NCI-H146 (cell line): ENCODE results near the gene PLEKHG1.

Experiments used
- DNase-seq: peaks from one replicate; lab custom pipeline; 2025; lab: John Stamatoyannopoulos, UW

PLEKHG1 gene

DNA sequence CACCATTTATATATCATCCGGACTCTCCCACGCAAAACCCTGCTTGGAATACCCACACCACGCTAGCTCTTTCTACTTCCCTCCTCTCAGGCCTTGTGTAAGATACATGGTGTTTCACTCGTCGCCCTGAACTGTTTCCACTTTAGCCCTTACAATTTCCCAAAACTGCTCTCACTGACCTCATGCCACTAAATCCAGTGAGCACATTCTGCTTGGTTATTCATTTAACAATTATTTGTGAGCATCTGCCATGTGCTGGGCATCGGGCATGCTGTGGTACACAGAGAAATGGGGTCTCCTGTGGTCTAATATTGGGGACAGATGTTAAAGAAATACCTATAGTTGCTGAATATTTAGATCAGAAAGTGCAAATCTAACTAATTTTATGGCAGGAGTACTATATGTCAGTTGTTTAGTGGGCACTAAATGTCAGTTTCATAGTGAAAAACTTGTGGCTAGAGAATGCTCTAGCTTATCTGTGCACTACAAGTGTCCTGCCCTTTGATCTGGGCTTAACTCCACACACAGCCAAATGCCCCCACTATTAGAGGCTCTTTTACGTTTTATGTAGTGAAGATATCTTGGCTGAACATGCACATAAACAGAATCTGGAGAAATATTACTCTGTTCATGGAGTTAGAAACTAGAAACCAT, 41.0 kb downstream of the PLEKHG1 start:
- DNase-seq = no peak

DNA sequence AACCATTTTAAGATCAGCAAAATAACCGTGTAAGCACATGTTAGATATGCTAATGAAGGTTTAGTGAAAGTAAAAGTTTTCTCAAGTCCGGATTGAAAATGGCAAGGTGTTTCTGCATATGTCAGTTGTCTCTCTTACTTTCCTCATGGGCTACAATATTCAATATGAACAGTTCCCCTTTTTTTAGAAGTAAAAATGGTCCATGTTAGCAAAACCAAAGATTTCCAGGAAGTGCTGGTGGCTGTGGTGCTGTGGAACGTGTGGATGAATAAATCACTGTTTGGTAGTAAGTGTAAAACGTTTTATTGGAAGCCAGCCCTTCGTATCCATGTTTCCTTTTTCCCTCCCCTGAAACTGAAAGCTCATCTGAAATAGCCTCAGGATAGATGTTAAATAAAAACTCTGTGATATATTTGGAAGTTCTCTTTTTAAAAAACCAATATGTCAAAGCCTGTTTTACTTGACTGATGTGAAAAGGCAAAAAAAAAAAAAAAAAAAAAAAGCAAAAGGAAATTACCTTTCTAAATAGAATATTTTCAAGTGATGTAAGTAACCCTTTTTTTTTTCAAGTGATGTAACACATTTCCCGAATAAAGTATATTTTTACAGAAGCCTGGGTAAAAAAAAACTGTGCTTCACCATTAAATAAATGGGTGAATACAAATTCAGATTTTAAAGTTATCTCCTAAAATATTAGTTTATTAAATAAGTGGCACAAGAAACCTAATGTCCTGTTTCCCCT, 41.9 kb downstream of the PLEKHG1 start:
- DNase-seq = no peak

DNA sequence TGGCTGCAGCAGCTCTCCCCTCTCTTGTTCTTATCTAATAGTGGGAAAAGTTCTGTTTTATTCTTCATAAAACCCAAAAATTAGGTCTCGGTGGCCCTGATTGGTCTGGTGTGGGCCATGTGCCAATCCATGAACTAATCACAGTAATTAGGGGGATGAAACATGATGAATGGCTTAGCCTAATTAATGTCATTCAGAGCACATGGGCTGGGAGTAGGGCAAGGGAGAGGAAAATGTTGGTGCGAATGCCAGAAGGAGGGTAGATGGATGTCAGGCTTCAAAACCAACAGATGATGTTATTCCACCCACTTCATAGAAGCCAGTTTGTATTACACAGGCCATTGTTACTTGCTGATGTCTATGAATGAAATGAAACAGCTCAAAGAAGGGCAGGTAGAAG, 46.5 kb downstream of the PLEKHG1 start:
- DNase-seq = no peak

DNA sequence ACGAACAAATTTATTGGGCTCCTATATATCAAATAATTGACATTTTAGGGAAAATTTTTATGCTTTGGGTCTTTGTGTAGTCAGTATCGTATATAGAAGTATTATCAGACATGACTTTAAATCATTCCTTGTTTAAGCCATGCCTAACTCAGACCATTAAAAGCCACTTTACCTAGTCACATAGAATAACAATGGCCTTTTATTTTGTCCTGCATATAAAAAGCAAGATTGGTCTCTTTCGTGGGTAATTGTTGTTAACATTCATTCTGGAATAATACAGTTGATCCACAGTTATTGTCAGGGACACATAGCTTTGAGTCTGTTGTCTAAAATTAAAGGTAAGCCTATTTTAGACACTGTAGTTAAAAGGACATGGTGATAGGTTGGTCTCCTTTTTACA, 47.4 kb downstream of the PLEKHG1 start:
- no peak for DNase-seq
